ENCODE measurements around the gene C15orf61. TPM values are rescaled to one million over a fixed set of nuclear protein-coding genes. Genes with fewer than 3 reads are reported as not detected.

C15orf61 gene
- total RNA-seq, 1 donor from 2014 or later, result 7.7 TPM

DNA sequence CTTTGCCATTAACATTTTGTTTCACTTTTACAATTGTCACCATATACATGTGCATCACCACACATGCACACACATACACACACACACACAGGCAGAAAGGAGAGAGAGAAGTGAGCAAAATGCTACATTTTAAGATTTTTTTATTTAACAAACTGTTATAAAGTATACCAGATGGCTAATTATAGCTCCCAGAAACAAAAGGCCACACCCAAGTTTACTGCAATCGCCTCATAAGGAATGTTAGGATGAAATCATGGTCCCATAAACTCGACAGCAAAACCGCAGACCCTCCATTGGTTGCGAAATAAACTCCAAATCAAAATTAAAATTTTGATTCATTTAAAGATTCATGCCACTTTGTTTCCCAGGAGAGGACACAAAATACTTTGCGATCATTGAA, 16.1 kb upstream of the C15orf61 start:
- Mint-ChIP-seq H3K4me3 (no peak overlapping the region), H3K4me1 (peaks cover 7% of the 10 kb centered on the region), H3K27me3 (ENCODE audit: low read depth) (no peaks in the 10 kb centered on the region), H3K36me3 (peaks cover 6% of the 10 kb centered on the region), H3K27ac (no peak overlapping the region), H3K9me3 (no peaks in the 10 kb centered on the region)
- no peak for DNase-seq (ENCODE audit: low spot score in 2 of 2, unreplicated experiment in 2 of 2)
- TF ChIP-seq, protein P1, sequence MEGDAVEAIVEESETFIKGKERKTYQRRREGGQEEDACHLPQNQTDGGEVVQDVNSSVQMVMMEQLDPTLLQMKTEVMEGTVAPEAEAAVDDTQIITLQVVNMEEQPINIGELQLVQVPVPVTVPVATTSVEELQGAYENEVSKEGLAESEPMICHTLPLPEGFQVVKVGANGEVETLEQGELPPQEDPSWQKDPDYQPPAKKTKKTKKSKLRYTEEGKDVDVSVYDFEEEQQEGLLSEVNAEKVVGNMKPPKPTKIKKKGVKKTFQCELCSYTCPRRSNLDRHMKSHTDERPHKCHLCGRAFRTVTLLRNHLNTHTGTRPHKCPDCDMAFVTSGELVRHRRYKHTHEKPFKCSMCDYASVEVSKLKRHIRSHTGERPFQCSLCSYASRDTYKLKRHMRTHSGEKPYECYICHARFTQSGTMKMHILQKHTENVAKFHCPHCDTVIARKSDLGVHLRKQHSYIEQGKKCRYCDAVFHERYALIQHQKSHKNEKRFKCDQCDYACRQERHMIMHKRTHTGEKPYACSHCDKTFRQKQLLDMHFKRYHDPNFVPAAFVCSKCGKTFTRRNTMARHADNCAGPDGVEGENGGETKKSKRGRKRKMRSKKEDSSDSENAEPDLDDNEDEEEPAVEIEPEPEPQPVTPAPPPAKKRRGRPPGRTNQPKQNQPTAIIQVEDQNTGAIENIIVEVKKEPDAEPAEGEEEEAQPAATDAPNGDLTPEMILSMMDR (IDR thresholded peaks at IDR 0.05; ENCODE audit: unreplicated experiment), result no peak

- Mint-ChIP-seq H3K9me3 (no peaks in the 10 kb centered on the region), H3K4me1 (peaks cover 7% of the 10 kb centered on the region), H3K36me3 (peaks cover 6% of the 10 kb centered on the region), H3K4me3 (no peak overlapping the region), H3K27me3 (ENCODE audit: low read depth) (no peaks in the 10 kb centered on the region), H3K27ac (no peak overlapping the region)
- TF ChIP-seq, protein P1 (IDR thresholded peaks at IDR 0.05; ENCODE audit: unreplicated experiment), result no peak
- DNase-seq (ENCODE audit: low spot score in 2 of 2, unreplicated experiment in 2 of 2), result no peak
These were observed 15.0 kb upstream of the C15orf61 start for GRCh38 chr15:67505675-67506572.

- no peak for DNase-seq (ENCODE audit: low spot score in 2 of 2, unreplicated experiment in 2 of 2)
- H3K27ac Mint-ChIP-seq, result no peak overlapping the region
These were observed 13.9 kb upstream of the C15orf61 start for GRCh38 chr15:67506775-67507747.

DNA sequence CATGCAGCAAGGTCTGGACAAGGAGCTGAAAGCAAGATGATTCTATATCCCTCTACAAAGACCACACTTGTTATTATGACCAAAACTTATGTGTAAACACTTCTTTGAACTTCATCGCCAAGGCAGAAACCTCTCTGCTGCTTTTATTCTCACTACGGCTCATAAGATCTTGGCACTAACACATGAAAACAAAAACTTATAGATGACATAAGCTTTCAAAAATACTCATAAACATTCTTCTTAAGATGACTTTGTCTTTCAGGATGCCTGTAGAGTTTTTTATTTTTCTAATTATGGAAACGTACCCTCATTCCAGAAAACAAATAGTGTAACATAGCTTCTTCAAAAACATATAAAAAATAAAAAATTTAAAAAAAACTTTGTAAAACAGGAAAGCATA, 12.5 kb upstream of the C15orf61 start:
- Mint-ChIP-seq H3K27me3 (ENCODE audit: low read depth) (no peaks in the 10 kb centered on the region), H3K4me3 (no peak overlapping the region), H3K9me3 (no peaks in the 10 kb centered on the region), H3K36me3 (peaks cover 13% of the 10 kb centered on the region), H3K4me1 (peaks cover 5% of the 10 kb centered on the region), H3K27ac (no peak overlapping the region)
- TF ChIP-seq, protein P1 (IDR thresholded peaks at IDR 0.05; ENCODE audit: unreplicated experiment), result no peak
- DNase-seq (ENCODE audit: low spot score in 2 of 2, unreplicated experiment in 2 of 2), result no peak

More at GRCh38 chr15:67506775-67507747, 13.9 kb upstream of the C15orf61 start:
- Mint-ChIP-seq H3K4me3 (no peak overlapping the region), H3K36me3 (peaks cover 8% of the 10 kb centered on the region), H3K27me3 (ENCODE audit: low read depth) (no peaks in the 10 kb centered on the region), H3K9me3 (no peaks in the 10 kb centered on the region), H3K4me1 (peaks cover 3% of the 10 kb centered on the region)
- TF ChIP-seq, protein P1 (IDR thresholded peaks at IDR 0.05; ENCODE audit: unreplicated experiment), result no peak

GRCh38 chr15:67509918-67510317, 11.0 kb upstream of the C15orf61 start:
- Mint-ChIP-seq H3K27ac (no peak overlapping the region), H3K36me3 (peaks cover 13% of the 10 kb centered on the region), H3K27me3 (ENCODE audit: low read depth) (no peaks in the 10 kb centered on the region), H3K9me3 (no peaks in the 10 kb centered on the region), H3K4me3 (no peak overlapping the region), H3K4me1 (peaks cover 11% of the 10 kb centered on the region)
- TF ChIP-seq, protein P1 (IDR thresholded peaks at IDR 0.05; ENCODE audit: unreplicated experiment), result no peak
- no peak for DNase-seq (ENCODE audit: low spot score in 2 of 2, unreplicated experiment in 2 of 2)
